Stimulated activated CD8-positive, alpha-beta memory T cell treated with anti-CD3 and anti-CD28 coated beads, Interleukin-2, amount 100 ng/mL, for 1 hour (primary cell): ENCODE measurements around the gene TTYH3.
A peak's percentile ranks its signal among the peaks of the same experiment; 100 is the strongest.
"Not testable (repeated sequence)": the region's sequence is repeated elsewhere in the genome, so short reads cannot be mapped to it uniquely, and the experiment has no call there.

Source experiments
- DNase-seq, 2 donors: peaks; one replicate each; pipeline ENCODE4 v3.0.0-alpha.2; 2020; ENCODE audit warnings: low read depth in 2 of 2

Gene TTYH3

GRCh38 chr7:2665359-2665791 lies 33.6 kb downstream of the TTYH3 start:
- no peak for DNase-seq

GRCh38 chr7:2666155-2666554 lies 34.4 kb downstream of the TTYH3 start:
- DNase-seq, result no peak

GRCh38 chr7:2666588-2667250 lies 34.9 kb downstream of the TTYH3 start:
- DNase-seq, result no peak

- DNase-seq, result no peak
These were observed 36.1 kb downstream of the TTYH3 start for GRCh38 chr7:2667843-2668242.

GRCh38 chr7:2668401-2668800 lies 36.6 kb downstream of the TTYH3 start:
- DNase-seq, result no peak

- no peak for DNase-seq
These were observed 38.4 kb downstream of the TTYH3 start for GRCh38 chr7:2670171-2670570.

- DNase-seq, result peak; percentile 40 to 50
These were observed 39.1 kb downstream of the TTYH3 start for GRCh38 chr7:2670720-2671391.

- DNase-seq, result not testable (repeated sequence)
These were observed 41.4 kb downstream of the TTYH3 start for GRCh38 chr7:2673214-2673613.

- no peak for DNase-seq
These were observed 42.1 kb downstream of the TTYH3 start for GRCh38 chr7:2673934-2674333.

GRCh38 chr7:2675256-2675764 lies 43.5 kb downstream of the TTYH3 start:
- no peak for DNase-seq

- DNase-seq, result not testable (repeated sequence)
These were observed 44.8 kb downstream of the TTYH3 start for GRCh38 chr7:2676576-2676975.

GRCh38 chr7:2678454-2678853 lies 46.7 kb downstream of the TTYH3 start:
- not testable (repeated sequence) for DNase-seq

GRCh38 chr7:2679135-2680127 lies 47.6 kb downstream of the TTYH3 start:
- DNase-seq, result not testable (repeated sequence)

- no peak for DNase-seq
These were observed 48.5 kb downstream of the TTYH3 start for GRCh38 chr7:2680256-2680655.

GRCh38 chr7:2680792-2681490 lies 49.2 kb downstream of the TTYH3 start:
- peak; percentile 14 to 17 for DNase-seq

- DNase-seq, result no peak
These were observed 50.4 kb downstream of the TTYH3 start for GRCh38 chr7:2681929-2682799.

GRCh38 chr7:2684501-2684900 lies 52.7 kb downstream of the TTYH3 start:
- no peak for DNase-seq

- DNase-seq, result no peak
These were observed 54.3 kb downstream of the TTYH3 start for GRCh38 chr7:2686101-2686500.

- no peak for DNase-seq
These were observed 55.6 kb downstream of the TTYH3 start for GRCh38 chr7:2687338-2687869.

GRCh38 chr7:2687881-2688318 lies 56.1 kb downstream of the TTYH3 start, which contains the start of gene AMZ1:
Gene AMZ1, plus strand, starts transcription at chr7:2688202. Its CDS starts 12,250 bp downstream, at chr7:2700452.
- DNase-seq, result no peak
